Dermis blood vessel endothelial cell (primary cell): Measurements from ENCODE around the gene OTUB2. TPM values are rescaled to one million over a fixed set of nuclear protein-coding genes. Genes with fewer than 3 reads are reported as not detected.

Source experiments
- DNase-seq: peaks from one replicate; pipeline ENCODE4 v3.0.0; 2010
- total RNA-seq: library from RNA; depleted of rRNA; stranded (reverse); fragments of >200 nt; gene quantifications from 2 replicates; pipeline ENCODE4 v1.2.3, GENCODE V29; 2014

Gene OTUB2
- total RNA-seq, 1 donor from 2014 or later, result 0.68 TPM

DNA sequence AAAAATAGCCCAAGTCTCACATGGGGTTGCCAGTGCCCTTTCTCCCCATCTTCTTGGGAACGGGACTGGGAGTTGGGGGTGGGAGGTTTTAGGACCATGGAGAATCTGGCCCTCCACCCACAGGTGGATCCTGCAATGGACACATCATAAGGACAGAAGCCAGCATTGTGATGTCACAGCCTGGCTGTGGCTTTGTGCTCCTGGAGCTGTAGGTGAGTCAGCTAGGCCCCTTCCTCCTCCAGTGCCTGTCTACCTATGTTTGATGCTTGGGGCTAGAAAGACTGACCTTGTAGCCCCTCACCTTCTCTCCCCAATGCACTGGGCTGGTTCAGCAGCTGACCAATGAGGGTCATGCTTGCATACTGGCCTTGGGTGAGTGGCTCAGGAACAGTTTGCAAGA is 29.1 kb upstream of the OTUB2 start, which contains the start of gene CCDC197:
TSS of gene CCDC197 (plus strand) at position 220 of the 400 bp plus-strand sequence. CDS start 831 bp downstream, outside the sequence.
- DNase-seq, result no peak

GRCh38 chr14:93997916-93998870 is 27.9 kb upstream of the OTUB2 start:
- DNase-seq, result no peak

- DNase-seq, result no peak
These were observed 27.2 kb upstream of the OTUB2 start for GRCh38 chr14:93998871-93999403.

DNA sequence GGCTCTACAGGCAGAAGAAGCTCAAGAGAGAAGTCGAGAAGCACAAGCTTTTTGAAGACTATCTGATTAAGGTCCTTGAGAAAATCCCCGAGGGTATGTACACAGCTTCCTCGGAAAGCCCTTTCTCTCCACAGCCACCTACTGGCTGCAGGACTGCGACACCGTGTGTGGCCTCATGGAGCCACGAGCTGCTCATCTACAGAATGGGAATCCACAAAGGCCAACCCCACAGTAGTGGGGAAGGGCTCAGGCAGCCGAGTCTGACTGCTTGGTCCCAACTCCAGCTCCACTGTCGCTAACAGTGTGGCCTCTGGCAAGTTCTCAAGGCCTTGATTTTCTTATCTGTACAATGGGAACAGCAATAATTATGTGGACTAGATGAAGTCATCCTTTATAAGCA is 26.6 kb upstream of the OTUB2 start:
- no peak for DNase-seq

GRCh38 chr14:94000267-94000666 is 25.9 kb upstream of the OTUB2 start:
- no peak for DNase-seq

DNA sequence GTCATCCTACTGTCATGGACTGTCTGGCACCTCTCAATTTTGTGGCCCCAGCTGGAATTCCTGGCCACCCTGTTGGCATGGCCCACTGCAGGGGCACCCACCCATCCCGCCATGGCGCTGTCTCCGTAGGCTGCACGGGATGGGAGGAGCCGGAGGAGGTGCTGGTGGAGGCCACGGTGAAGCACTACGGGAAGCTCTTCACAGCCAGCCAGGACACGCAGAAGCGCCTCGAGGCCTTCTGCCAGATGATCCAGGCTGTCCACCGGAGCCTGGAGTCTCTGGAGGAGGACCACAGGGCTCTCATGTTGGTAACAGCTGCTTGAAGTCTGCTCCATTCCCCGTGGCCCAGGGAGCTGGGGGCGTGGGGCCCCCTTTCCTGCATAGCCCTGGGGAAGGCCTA is 25.1 kb upstream of the OTUB2 start:
- DNase-seq, result no peak

GRCh38 chr14:94001501-94002396 is 24.4 kb upstream of the OTUB2 start:
- DNase-seq, result peak; percentile 78

- no peak for DNase-seq
These were observed 22.7 kb upstream of the OTUB2 start for GRCh38 chr14:94003397-94003796.

DNA sequence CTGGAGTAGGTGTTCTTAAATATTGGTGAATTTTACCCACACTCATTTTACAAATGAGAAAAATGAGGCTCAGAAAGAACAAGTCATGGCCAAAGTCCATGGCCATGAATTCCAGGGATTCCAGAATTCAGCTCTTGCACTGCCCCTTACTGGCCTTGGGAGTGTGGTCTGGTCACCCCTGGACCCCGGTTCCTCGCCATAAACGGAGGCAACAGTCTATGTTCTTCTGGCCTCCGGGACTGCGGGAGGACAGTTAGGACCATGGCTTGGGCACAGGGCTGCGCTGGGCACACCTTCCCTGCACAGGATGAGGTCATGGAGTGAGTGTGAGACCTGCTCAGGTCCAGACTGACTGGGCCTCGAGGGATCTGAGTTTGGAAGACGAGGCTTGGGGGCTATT is 22.1 kb upstream of the OTUB2 start:
- no peak for DNase-seq

- peak; percentile 41 for DNase-seq
These were observed 20.6 kb upstream of the OTUB2 start for GRCh38 chr14:94005324-94006073.

DNA sequence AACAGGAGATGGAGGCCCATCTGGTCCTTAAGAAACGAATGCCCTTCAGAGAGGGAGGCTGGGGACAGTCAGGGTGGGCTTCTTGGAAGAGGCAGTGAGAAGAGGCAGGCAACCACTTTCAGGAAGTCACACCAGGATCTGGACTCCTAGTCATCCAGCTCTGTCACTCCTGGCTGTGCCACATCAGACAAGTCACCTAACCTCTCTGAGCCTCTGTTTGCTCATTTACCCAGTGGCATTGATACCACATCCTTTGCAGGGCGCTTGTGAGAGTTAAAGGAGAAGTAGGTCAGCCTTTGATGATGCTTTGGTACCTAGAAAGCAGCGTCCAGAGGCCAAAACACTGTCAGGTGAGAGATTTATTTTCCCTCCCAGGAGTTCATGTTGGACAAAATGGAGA is 17.9 kb upstream of the OTUB2 start:
- no peak for DNase-seq

- DNase-seq, result no peak
These were observed 16.4 kb upstream of the OTUB2 start for GRCh38 chr14:94009767-94010166.

DNA sequence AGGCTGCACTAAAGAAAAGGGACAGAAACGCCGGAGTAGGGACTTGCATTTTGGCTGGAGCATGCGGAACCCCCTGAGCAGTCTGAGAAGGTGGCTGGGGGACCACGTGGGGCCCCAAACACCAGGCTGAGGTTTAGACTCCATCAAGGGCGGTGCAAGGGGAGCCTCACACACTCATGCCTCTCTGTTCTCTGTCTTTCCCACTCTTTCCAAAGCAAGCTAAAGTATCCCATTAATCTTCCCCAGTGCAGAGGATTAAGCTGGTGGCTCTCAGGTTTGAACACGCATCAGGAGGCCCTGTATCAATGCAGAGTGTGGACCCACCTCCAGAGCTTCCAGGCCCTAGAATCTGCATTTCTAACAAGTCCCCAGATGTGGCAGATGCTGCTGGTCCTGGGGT is 15.5 kb upstream of the OTUB2 start:
- no peak for DNase-seq

DNA sequence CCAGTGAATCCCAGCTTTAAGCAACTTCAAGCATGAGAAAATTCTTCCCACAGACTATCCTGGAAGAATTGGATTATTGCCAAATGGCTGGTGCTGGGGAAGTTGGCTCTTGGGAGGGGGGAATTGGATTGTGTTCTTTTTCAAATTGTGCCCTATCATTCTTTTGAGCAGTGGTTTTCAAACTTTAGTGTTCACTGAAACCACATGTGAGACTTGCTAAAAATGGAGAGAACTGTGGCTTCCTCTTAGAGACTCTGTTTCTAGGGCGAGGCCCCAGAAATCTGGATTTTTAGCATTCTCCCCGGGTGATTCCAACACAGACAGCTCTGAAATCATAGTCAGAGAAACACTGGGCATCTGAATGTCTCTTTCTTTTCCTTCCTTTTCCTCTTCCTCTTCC is 14.3 kb upstream of the OTUB2 start:
- peak; percentile 28 for DNase-seq

DNA sequence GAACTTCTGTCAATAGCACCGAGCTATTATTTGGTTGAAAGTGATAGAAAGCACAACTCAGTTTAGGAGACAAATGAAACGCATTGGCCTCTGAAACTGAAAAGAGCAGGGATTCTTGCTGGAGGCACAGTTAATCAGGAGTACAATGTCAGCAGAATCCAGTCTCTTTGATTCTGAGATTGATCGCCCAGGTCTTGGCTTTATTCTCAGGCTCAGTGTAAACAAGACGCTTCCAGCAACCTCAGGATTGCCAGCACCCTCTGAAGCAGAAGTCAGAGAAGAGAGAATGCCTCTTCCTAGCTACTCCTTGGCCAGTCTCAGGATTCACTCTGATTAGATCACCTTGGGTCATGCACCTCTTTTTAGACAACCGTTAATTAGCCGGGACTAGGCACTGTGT is 11.8 kb upstream of the OTUB2 start:
- no peak for DNase-seq

- DNase-seq, result no peak
These were observed 10.9 kb upstream of the OTUB2 start for GRCh38 chr14:94015223-94015622.

GRCh38 chr14:94016446-94016976 is 9.6 kb upstream of the OTUB2 start:
- DNase-seq, result no peak

- no peak for DNase-seq
These were observed 7.8 kb upstream of the OTUB2 start for GRCh38 chr14:94018308-94018707.

DNA sequence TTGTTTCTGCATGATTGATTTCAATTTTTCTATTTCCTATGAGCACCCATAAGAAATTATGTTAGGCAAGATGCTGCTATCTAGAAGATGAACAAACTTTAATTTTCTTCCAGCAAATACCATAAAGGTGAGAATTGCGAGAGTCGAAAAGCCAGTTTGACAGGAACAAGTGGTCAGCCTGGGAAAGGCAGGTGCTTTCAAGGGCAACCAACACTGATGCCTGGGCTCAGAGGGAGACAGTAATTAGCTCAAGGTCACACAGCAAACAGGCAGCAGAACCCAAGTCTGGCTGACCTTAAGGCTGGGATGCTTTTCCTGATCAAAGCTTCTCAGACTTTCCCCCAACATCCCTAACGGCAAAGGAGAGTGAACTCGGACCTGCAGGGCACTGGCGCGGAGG is 6.8 kb upstream of the OTUB2 start:
- no peak for DNase-seq

DNA sequence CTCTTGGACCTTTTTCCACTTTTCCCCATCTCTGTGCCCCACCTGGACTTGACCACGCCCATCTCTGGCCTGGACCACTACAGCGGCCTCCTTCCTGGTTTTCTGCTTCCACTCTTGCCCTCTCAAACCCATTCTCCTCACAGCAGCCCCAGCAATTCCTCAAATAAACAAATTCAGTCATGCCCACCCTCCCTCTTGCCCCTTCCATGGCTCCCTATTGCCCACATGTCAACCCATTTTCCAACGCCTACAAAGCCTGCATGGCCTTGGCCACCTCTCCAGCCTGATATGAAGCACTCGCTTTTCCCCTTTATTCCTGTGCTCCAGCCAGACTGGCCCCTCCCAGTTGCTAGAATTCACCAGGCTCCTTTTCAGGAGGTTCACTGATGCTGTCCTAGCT is 5.9 kb upstream of the OTUB2 start:
- DNase-seq, result no peak

GRCh38 chr14:94021001-94021400 is 5.1 kb upstream of the OTUB2 start:
- peak; percentile 31 for DNase-seq
